Measurements from ENCODE around the gene POGZ.
"Not testable (repeated sequence)": the region's sequence is repeated elsewhere in the genome, so short reads cannot be mapped to it uniquely, and the experiment has no call there.

- TF ChIP-seq, protein P1, sequence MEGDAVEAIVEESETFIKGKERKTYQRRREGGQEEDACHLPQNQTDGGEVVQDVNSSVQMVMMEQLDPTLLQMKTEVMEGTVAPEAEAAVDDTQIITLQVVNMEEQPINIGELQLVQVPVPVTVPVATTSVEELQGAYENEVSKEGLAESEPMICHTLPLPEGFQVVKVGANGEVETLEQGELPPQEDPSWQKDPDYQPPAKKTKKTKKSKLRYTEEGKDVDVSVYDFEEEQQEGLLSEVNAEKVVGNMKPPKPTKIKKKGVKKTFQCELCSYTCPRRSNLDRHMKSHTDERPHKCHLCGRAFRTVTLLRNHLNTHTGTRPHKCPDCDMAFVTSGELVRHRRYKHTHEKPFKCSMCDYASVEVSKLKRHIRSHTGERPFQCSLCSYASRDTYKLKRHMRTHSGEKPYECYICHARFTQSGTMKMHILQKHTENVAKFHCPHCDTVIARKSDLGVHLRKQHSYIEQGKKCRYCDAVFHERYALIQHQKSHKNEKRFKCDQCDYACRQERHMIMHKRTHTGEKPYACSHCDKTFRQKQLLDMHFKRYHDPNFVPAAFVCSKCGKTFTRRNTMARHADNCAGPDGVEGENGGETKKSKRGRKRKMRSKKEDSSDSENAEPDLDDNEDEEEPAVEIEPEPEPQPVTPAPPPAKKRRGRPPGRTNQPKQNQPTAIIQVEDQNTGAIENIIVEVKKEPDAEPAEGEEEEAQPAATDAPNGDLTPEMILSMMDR (IDR thresholded peaks at IDR 0.05), result not testable (repeated sequence)
- not testable (repeated sequence) for TF ChIP-seq POLR2A, POLR2AphosphoS5 (IDR thresholded peaks at IDR 0.05)
Measured at GRCh38 chr1:151396265-151396664, 63.0 kb downstream of the POGZ start.
